Activated naive CD4-positive, alpha-beta T cell treated with anti-CD3 and anti-CD28 coated beads, Interleukin-2, amount 50 U/mL, for 24 hours (primary cell): Measurements from ENCODE around the gene SPG21.
"Not testable (repeated sequence)": the region's sequence is repeated elsewhere in the genome, so short reads cannot be mapped to it uniquely, and the experiment has no call there.

Experiments used
- H3K27ac Mint-ChIP-seq: one replicate; pipeline ENCODE4 v1.8.0; 2021; ENCODE audit warnings: mild to moderate bottlenecking, mixed read lengths
- H3K27me3 Mint-ChIP-seq: one replicate; pipeline ENCODE4 v1.8.0; 2021; ENCODE audit warnings: mixed read lengths
- H3K36me3 Mint-ChIP-seq: one replicate; pipeline ENCODE4 v1.8.0; 2021; ENCODE audit warnings: mixed read lengths
- H3K4me1 Mint-ChIP-seq: one replicate; pipeline ENCODE4 v1.8.0; 2021; ENCODE audit warnings: mixed read lengths
- H3K4me3 Mint-ChIP-seq: one replicate; pipeline ENCODE4 v1.8.0; 2021; ENCODE audit warnings: mild to moderate bottlenecking, mixed read lengths
- H3K9me3 Mint-ChIP-seq: one replicate; pipeline ENCODE4 v1.8.0; 2021; ENCODE audit warnings: mixed read lengths

Gene SPG21, protein sequence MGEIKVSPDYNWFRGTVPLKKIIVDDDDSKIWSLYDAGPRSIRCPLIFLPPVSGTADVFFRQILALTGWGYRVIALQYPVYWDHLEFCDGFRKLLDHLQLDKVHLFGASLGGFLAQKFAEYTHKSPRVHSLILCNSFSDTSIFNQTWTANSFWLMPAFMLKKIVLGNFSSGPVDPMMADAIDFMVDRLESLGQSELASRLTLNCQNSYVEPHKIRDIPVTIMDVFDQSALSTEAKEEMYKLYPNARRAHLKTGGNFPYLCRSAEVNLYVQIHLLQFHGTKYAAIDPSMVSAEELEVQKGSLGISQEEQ

DNA sequence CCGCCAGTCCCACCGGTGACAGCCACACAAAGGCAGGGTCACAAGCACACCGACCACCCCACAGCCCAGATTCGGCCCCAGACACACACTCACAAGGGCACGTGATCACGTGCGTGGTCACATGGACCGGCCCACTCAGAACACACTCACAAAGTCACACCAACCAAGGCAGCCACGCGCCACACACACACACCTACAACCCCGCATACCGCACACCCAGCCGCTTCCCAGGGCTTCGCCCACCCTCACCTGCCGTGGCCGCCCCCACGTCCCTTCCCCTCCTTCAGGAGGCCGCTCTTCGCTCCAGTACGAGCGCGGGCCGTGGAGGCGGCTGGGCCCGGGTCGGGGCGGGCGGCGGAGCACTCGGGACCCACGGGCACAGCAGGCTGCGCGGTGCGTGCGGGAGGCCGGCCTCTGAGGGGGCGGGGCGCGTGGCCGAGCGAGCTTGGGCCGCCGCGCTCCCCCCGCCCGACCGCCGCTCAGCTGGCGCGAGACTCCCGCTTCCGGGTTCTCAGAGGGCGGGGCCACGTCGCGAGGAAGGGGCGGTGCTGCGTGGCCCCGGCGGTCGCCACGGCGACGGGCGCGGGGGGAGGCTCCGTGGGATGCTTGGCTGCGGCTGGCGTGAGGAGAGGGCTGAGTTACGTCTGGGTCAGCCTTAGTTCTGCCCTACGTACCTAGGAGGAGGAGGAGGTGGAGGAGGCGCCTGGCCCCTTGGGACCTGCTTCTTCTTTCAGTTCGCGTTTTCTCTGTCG, at the start of gene SPG21:
TSS of gene SPG21 (minus strand) at position 499 of the 752 bp plus-strand sequence. CDS start 6,345 bp downstream, outside the sequence.
- no peaks in the 10 kb centered on the region for H3K27me3 Mint-ChIP-seq
- H3K9me3 Mint-ChIP-seq: no peaks in the 10 kb centered on the region
- H3K4me1 Mint-ChIP-seq: peaks cover 51% of the 10 kb centered on the region

DNA sequence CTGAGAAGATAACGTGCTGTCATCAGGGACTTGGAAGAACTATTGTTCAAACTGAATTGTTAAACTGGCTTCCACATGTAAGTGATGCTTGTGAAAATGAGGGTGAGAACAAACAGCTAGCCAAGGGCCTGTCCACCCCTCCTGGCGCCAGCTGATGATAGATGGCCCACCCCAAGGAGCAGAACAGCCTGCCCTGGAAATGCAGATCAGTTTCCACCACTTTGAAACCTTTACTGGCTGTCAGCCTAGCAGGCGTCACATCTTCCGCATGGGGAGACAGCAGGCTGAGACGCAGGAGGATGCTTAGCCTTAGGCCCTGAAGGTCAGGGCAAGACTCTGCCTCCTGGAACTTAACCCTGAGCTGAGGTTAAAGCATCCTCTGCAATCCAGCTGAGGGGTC, 49.1 kb upstream of the SPG21 start:
- H3K9me3 Mint-ChIP-seq: no peaks in the 10 kb centered on the region
- no peak overlapping the region for H3K4me3 Mint-ChIP-seq
- H3K27ac Mint-ChIP-seq: no peak overlapping the region
- H3K36me3 Mint-ChIP-seq: no peaks in the 10 kb centered on the region
- H3K4me1 Mint-ChIP-seq: peaks cover 5% of the 10 kb centered on the region
- no peaks in the 10 kb centered on the region for H3K27me3 Mint-ChIP-seq

More for the DNA sequence above, at the start of gene SPG21:
- Mint-ChIP-seq H3K4me3 (peak within 1 kb of the TSS; percentile 100), H3K36me3 (peaks cover 1% of the 10 kb centered on the region), H3K27ac (peak within 1 kb of the TSS; percentile 97)

DNA sequence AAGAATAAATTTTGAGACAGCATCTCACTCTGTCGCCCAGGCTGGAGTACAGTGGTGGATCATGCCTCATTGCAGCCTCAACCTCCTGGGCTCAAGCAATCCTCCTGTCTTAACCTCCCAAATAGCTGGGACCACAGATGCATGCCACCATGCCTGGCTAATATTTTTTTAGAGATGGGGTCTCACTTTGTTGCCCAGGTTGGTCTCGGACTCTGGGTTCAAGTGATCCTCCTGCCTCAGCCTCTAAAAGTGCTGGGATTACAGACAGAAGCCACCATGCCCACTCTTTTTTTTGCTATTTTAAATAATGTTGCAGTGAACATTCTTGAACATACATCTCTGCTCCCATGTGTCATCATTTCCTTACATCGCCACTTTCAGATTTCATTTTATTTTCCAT, 48.7 kb upstream of the SPG21 start:
- Mint-ChIP-seq H3K36me3 (no peaks in the 10 kb centered on the region), H3K9me3 (no peaks in the 10 kb centered on the region), H3K4me3 (no peak overlapping the region), H3K27ac (no peak overlapping the region), H3K4me1 (peaks cover 9% of the 10 kb centered on the region), H3K27me3 (no peaks in the 10 kb centered on the region)

DNA sequence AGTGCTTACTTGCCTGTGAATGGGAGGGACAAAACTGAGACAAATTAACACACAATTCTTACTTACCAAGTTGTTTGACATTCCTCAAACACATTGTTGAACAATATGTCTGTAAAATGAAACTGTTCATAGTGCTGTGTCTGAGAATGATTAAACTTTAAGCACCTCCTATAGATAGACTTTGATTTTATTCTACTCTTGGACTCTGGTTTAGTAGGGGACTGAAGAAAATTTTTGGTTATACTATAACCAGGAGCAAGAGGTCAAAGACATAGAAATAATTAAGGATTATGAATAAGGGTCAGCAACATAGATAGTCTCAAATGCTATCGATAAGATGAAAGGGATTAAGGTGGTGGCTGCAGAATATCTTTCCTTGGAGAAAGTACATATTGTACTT, 47.6 kb upstream of the SPG21 start:
- Mint-ChIP-seq H3K4me3 (no peak overlapping the region), H3K27ac (no peak overlapping the region), H3K9me3 (no peaks in the 10 kb centered on the region), H3K4me1 (peaks cover 9% of the 10 kb centered on the region), H3K27me3 (no peaks in the 10 kb centered on the region), H3K36me3 (no peaks in the 10 kb centered on the region)

DNA sequence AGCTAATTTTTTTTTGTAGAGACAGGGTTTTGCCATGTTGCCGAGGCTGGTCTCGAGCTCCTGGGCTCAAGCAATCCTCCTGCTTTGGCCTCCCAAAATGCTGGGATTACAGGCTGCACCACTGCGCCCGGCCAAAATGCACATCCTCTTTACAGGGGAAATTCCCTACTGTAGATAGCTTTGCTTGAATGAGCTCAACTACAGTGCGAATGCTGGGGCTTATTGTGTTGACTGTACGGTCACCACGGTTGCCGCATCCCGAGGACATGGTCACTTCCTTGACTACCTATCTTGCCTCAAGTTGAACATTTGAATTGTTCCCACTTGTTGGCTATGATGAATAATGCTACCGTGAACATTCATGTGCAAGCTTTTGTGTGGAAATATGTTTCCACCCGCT, 45.0 kb upstream of the SPG21 start:
- Mint-ChIP-seq H3K36me3 (no peaks in the 10 kb centered on the region), H3K27ac (no peak overlapping the region), H3K9me3 (no peaks in the 10 kb centered on the region), H3K4me1 (peaks cover 9% of the 10 kb centered on the region), H3K27me3 (peaks cover 2% of the 10 kb centered on the region), H3K4me3 (no peak overlapping the region)

DNA sequence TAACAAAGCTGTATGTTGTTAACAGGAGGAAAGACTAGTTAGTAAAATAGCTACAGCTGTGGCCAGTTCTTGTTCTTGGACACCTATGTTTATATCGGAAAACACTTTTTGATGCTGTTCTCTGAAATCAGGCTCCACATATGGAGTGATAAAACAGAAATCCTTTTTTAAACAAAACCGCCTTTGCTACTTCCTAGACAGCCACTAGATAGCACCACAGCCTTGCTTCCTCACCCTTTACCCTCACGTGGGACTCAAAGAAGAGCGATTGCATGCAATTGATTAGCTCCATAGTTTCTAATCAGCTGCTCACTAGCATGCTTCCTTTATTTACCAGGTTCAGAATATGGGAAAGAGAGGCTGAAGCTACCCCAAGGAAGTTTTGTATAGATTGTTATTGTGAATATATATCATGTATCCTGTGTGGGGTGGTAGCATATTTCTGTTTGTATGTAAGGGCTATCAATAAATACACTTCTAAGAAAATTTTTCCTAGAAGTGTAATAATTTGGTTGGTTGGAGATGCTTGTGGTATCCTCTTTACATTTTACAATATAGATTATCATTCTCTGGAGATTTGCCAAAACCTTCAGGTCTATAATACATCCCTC, 44.0 kb upstream of the SPG21 start:
- H3K36me3 Mint-ChIP-seq: no peaks in the 10 kb centered on the region
- peaks cover 9% of the 10 kb centered on the region for H3K4me1 Mint-ChIP-seq
- no peaks in the 10 kb centered on the region for H3K9me3 Mint-ChIP-seq
- no peak overlapping the region for H3K4me3 Mint-ChIP-seq
- no peak overlapping the region for H3K27ac Mint-ChIP-seq
- peaks cover 2% of the 10 kb centered on the region for H3K27me3 Mint-ChIP-seq

DNA sequence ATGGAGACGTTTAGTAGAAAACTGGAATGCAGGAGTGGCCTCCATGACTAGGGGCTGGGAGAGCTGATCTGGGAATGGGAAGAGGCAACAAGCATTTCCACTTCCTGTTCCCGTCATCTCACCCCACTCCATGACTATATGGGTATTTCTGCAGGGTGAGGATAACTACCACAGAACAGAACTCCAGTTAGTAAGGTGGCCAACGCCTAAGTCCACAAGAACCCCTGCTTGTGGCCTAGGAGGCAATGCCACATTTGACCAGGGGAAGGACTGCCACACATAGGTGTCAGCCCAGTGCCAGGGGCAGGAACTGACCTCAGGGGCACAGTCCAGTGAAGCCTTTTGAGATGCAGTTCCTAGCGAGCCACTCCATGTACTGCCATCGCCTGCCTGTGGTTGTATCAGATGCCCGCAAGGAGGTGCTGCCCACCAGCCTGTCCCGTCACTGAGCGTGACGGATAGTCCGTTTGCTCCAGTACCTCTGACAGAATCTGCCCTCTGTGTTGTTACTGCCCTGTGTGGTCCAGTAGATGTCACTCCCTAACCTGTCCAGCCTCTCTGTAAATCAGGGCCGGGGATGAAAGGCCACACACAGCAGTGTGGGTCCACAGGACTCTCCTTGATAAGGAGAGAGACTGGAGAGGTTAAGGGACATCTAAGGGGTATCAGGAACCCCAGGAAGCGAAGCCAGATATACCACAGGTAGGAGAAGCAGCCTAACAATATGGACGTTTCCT, 43.3 kb upstream of the SPG21 start:
- H3K27me3 Mint-ChIP-seq: peaks cover 2% of the 10 kb centered on the region
- H3K4me3 Mint-ChIP-seq: no peak overlapping the region

DNA sequence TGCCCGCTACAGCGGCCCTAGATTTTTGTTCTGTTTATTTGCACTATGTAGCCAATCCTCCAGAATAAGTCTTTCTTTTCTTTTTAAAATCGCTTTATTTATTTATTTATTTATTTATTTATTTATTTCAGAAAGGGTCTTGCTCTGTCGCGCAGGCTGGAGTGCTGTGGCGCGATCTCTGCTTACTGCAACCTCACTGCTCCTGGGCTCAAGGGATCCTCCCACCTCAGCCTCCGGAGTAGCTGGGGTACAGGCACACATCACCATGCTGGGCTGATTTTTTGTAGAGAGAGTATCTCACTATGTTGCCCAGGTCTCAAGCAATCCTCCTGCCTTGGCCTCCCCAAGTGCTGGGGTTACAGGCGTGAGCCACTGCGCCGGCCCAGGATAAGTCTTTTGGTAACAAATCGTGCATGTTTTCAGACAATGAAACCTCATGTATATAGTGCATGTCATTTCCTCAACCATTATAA, 40.1 kb upstream of the SPG21 start:
- H3K36me3 Mint-ChIP-seq: peaks cover 5% of the 10 kb centered on the region
- peaks cover 2% of the 10 kb centered on the region for H3K27me3 Mint-ChIP-seq
- H3K4me3 Mint-ChIP-seq: peak overlapping the region; percentile 92
- H3K9me3 Mint-ChIP-seq: no peaks in the 10 kb centered on the region
- peaks cover 20% of the 10 kb centered on the region for H3K4me1 Mint-ChIP-seq
- H3K27ac Mint-ChIP-seq: no peak overlapping the region

More for the DNA sequence above, 43.3 kb upstream of the SPG21 start:
- Mint-ChIP-seq H3K4me1 (peaks cover 16% of the 10 kb centered on the region), H3K27ac (no peak overlapping the region), H3K9me3 (no peaks in the 10 kb centered on the region), H3K36me3 (no peaks in the 10 kb centered on the region)

DNA sequence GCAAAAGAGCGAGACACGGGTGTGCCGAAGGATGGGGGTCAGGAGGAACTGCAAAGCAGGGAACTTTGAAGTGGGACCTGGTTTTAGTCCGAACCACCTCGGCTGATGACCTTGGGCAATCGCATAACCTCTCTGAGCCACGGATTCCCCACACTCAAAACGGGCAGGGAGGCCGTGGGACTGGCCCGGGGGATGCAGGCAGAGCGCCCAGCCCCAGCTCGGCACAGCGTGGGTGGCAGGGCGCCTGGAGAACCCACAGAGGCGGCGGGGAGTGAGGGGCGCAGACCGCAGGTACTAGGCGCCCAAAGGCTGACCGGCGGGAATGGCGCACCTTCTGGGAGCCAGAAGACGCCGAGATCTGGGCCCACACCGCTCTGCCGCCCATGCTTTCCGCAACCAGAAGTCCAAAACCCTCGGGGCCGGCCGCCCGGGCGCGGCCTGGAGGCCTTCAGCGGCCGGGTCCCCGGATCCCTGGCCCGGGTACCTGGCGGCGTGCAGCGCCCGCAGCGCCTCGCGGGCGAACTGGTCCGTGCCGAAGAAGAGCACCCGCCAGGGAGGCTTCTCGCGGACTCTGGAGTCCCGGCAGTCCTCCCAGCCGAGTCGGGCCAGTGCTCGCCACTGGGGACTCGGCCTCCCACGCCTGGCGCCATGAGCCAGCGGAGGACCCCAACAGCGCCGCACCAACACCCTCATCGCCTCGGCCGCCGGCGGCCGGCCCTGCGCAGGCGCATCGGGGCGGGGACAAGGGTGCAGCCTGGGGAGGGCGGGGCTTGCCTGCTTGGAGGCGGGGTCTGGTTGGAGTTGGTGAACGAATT, 39.4 kb upstream of the SPG21 start, which contains the start of gene MTFMT:
TSS of gene MTFMT (minus strand) at position 719 of the 815 bp plus-strand sequence. CDS start at position 693, 26 bp downstream.
- Mint-ChIP-seq H3K4me1 (peaks cover 18% of the 10 kb centered on the region), H3K4me3 (peak within 1 kb of the TSS; percentile 92), H3K36me3 (peaks cover 9% of the 10 kb centered on the region), H3K27me3 (peaks cover 2% of the 10 kb centered on the region), H3K9me3 (no peaks in the 10 kb centered on the region), H3K27ac (peak within 1 kb of the TSS; percentile 75)

DNA sequence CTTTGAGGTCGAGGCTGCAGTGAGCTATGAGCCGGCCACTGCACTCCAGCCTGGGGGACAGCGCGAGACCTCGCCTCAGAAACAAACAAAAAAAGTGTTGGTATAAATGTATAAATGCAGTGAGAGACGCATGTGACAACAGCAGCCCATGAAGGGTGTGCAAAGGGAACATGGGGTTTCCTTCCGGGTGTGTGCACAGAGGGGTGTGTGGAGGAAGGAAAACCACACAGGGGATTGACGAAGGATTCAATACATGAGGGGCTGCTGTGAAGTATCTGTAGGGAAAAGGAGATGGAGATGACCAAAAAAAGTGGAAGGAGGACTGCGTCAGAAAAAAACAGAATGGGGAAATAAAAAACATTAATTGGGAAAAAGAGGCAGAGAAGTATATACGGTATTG, 38.6 kb upstream of the SPG21 start:
- H3K4me1 Mint-ChIP-seq: peaks cover 12% of the 10 kb centered on the region
- H3K27me3 Mint-ChIP-seq: peaks cover 2% of the 10 kb centered on the region
- peak overlapping the region; percentile 92 for H3K4me3 Mint-ChIP-seq
- peak overlapping the region; percentile 75 for H3K27ac Mint-ChIP-seq
- H3K9me3 Mint-ChIP-seq: no peaks in the 10 kb centered on the region
- peaks cover 9% of the 10 kb centered on the region for H3K36me3 Mint-ChIP-seq

DNA sequence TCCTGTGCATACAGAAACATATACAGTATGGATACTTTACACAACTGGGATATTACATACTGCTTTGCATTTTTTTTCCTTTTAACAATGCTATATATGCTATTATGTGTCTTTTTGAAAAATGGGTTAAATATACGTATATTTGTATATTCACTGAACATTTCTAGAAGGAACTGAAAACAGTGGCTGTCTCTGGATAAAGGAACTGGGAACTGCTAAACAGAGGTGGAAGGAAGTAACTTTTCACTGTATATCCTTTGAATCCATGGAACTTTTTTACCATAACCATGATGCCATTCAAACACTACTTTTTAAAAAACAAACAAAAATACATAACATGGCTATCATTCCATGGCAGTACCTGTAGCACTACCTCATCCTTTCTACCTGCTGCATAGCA, 37.9 kb upstream of the SPG21 start:
- peaks cover 2% of the 10 kb centered on the region for H3K27me3 Mint-ChIP-seq
- no peaks in the 10 kb centered on the region for H3K9me3 Mint-ChIP-seq
- H3K4me1 Mint-ChIP-seq: peaks cover 12% of the 10 kb centered on the region
- H3K27ac Mint-ChIP-seq: no peak overlapping the region
- peak overlapping the region; percentile 92 for H3K4me3 Mint-ChIP-seq
- peaks cover 10% of the 10 kb centered on the region for H3K36me3 Mint-ChIP-seq

DNA sequence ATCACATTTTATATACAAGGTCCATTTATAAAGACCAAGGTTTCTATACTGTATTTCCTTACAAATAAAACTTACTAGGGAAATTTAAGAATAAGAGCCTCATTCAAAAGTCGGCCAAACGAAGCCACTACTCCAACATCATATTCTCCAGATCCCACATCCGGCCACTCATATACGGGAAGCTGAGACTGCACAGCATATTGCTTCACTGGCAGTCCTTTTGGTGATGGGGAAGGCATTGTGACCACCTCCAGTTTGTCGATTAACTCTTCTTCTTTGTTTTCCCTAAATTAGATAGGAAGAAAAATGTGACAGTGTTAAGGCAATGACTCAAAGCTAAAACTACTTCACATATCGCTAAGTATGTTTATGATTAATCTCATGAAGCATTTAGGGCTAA, 37.0 kb upstream of the SPG21 start:
- H3K9me3 Mint-ChIP-seq: no peaks in the 10 kb centered on the region
- H3K36me3 Mint-ChIP-seq: peaks cover 10% of the 10 kb centered on the region
- no peak overlapping the region for H3K27ac Mint-ChIP-seq
- H3K4me3 Mint-ChIP-seq: no peak overlapping the region
- H3K27me3 Mint-ChIP-seq: no peaks in the 10 kb centered on the region
- peaks cover 12% of the 10 kb centered on the region for H3K4me1 Mint-ChIP-seq

DNA sequence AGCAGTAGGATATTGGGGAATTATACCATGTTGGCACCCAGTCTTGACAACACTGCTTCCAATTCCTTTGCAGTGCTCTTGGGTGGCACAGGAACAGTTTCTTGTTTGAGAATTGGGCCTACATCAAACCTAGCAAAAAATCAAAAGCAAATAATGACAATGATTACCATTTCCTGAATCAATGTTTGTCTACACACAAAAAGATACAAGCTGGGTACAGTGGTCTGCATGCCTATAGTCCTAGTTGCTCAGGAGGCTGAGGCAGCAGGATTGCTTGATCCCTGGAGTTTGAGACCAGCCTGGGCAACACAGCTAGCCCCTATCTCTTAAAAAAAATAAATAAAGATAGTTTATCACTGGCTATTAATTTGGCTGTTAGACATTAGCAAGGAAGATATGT, 31.8 kb upstream of the SPG21 start:
- Mint-ChIP-seq H3K27ac (no peak overlapping the region), H3K9me3 (no peaks in the 10 kb centered on the region), H3K36me3 (peaks cover 20% of the 10 kb centered on the region), H3K27me3 (no peaks in the 10 kb centered on the region), H3K4me1 (no peaks in the 10 kb centered on the region), H3K4me3 (no peak overlapping the region)

DNA sequence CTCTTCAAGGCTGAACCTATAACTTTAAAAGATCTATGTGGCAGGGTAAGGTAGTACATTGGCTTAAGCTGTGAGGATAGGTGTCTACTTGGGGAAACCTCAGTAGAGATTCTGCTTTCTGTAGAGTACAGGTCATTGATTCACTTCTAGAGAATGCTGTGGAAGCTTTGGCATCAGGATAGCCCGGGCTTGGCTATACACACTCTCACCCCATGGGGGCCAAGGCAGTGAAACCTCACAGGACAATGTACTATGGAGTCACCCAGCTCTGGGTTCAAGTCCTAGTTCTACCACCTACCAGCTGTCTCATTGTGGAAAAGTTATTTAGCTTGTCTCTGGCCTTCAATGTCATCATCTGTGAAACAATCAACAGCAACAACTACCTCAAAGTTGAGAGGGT, 30.7 kb upstream of the SPG21 start:
- Mint-ChIP-seq H3K27me3 (no peaks in the 10 kb centered on the region), H3K4me3 (no peak overlapping the region), H3K9me3 (no peaks in the 10 kb centered on the region), H3K27ac (no peak overlapping the region), H3K4me1 (no peaks in the 10 kb centered on the region), H3K36me3 (peaks cover 20% of the 10 kb centered on the region)

DNA sequence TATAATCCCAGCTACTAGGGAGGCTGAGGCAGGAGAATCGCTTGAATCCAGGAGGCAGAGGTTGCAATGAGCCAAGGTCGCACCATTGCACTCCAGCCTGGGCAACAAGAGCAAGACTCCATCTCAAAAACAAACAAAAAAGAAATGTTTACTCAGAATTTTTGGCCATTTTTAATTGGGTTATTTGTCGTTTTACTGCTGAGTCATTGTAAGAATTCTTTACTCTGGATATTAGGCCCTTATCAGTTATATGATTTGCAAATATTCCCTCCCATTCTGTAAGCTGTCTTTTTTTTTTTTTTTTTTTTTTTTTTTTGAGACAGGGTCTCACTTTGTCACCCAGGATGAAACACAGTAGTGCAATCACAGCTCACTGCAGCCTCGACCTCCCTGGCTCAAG, 21.5 kb upstream of the SPG21 start:
- H3K4me1 Mint-ChIP-seq, H3K27me3 Mint-ChIP-seq, H3K9me3 Mint-ChIP-seq, H3K4me3 Mint-ChIP-seq, H3K27ac Mint-ChIP-seq: not testable (repeated sequence)
- peaks cover 24% of the 10 kb centered on the region for H3K36me3 Mint-ChIP-seq
